ENCODE measurements around the gene HIVEP3.

DNA sequence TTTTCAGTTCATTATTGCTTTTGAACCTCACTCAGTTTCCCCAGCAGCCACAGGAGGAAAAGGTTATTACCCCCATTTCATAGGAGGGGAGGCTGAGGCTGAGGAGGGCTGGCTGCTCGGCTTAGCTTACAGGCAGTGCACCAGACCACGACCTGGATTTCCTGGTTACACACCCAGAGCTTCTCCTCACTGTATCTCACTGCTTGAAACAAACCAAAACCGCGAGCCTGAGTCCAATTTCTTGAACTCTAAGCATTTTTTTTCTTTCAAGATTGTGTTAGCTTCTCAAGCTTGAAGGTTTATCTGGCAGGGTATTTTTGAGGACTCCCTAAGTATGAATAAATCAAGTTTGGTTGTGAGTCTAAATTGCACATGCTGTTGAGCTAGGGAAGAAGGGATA lies 245.3 kb downstream of the HIVEP3 start:
- TF ChIP-seq, protein P1, sequence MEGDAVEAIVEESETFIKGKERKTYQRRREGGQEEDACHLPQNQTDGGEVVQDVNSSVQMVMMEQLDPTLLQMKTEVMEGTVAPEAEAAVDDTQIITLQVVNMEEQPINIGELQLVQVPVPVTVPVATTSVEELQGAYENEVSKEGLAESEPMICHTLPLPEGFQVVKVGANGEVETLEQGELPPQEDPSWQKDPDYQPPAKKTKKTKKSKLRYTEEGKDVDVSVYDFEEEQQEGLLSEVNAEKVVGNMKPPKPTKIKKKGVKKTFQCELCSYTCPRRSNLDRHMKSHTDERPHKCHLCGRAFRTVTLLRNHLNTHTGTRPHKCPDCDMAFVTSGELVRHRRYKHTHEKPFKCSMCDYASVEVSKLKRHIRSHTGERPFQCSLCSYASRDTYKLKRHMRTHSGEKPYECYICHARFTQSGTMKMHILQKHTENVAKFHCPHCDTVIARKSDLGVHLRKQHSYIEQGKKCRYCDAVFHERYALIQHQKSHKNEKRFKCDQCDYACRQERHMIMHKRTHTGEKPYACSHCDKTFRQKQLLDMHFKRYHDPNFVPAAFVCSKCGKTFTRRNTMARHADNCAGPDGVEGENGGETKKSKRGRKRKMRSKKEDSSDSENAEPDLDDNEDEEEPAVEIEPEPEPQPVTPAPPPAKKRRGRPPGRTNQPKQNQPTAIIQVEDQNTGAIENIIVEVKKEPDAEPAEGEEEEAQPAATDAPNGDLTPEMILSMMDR (IDR thresholded peaks at IDR 0.05): no peak
- TF ChIP-seq EZH2phosphoT487 (IDR thresholded peaks at IDR 0.05): no peak
- TF ChIP-seq EZH2 (IDR thresholded peaks at IDR 0.05): no peak
